Chondrocyte (in vitro differentiated cells): ENCODE measurements around the gene ZNF438. TPM values are rescaled to one million over a fixed set of nuclear protein-coding genes. Genes with fewer than 3 reads are reported as not detected.

Experiments
- DNase-seq: peaks from one replicate; pipeline ENCODE4 v3.0.0; 2021; ENCODE audit warnings: mixed read lengths, low spot score
- H3K27ac Mint-ChIP-seq: one replicate; pipeline ENCODE4 v1.8.0; 2021; ENCODE audit warnings: mild to moderate bottlenecking, moderate library complexity, mixed read lengths; ENCODE audit not compliant: unreplicated experiment
- H3K27me3 Mint-ChIP-seq: 2 replicates; pipeline ENCODE4 v1.8.0; 2021; ENCODE audit warnings: low read depth, mixed read lengths
- H3K36me3 Mint-ChIP-seq: 2 replicates; pipeline ENCODE4 v1.8.0; 2021; ENCODE audit warnings: low read depth, mixed read lengths
- H3K4me1 Mint-ChIP-seq: 2 replicates; pipeline ENCODE4 v1.8.0; 2021; ENCODE audit warnings: low read depth, mild to moderate bottlenecking, mixed read lengths
- H3K4me3 Mint-ChIP-seq: one replicate; pipeline ENCODE4 v1.8.0; 2021; ENCODE audit warnings: mild to moderate bottlenecking, moderate library complexity, mixed read lengths; ENCODE audit not compliant: unreplicated experiment
- H3K9me3 Mint-ChIP-seq: 2 replicates; pipeline ENCODE4 v1.8.0; 2021; ENCODE audit warnings: low read depth, mixed read lengths
- total RNA-seq: library from RNA; stranded (reverse); gene quantifications from 3 replicates; pipeline ENCODE4 v1.2.1, GENCODE V29; 2021
- TF ChIP-seq, protein P1 (sequence below): fragments of 200-600 bp; sonication (generic); IDR thresholded peaks from 2 replicates; pipeline ENCODE4 v1.5.0; 2021; ENCODE audit warnings: antibody characterized with exemption, mild to moderate bottlenecking, moderate library complexity

ZNF438 gene
- total RNA-seq, 1 donor from 2014 or later: 4.9 TPM

DNA sequence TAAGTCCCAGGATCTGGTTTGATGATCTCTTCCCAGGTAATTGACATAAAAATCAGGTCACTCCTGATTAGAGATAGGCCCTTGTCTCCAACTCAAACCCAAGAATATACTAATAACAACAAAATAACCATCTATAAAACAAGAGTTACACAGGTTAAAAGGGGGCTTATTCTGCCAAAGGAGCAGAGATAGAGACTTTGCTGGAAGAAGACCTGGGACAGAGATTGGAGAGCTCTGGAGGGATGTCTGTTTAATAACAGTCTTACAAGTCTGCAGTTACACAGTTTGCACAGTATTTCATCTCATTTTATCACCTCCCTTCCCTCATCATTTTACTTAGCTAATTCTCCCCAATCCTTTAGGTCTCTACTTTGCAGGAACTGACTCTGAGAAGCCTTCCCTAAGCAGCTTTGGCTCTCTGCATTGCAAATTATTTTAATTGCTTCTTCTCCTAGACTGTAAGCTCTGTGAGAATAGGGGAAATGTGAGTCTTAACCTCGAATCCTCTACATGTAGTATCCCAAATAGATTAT lies 3.7 kb upstream of the ZNF438 start:
- Mint-ChIP-seq H3K9me3 (peaks cover 3% of the 10 kb centered on the region), H3K4me3 (no peak overlapping the region), H3K4me1 (peaks cover 49% of the 10 kb centered on the region), H3K27ac (no peak overlapping the region), H3K27me3 (no peaks in the 10 kb centered on the region), H3K36me3 (no peaks in the 10 kb centered on the region)
- TF ChIP-seq, protein P1, sequence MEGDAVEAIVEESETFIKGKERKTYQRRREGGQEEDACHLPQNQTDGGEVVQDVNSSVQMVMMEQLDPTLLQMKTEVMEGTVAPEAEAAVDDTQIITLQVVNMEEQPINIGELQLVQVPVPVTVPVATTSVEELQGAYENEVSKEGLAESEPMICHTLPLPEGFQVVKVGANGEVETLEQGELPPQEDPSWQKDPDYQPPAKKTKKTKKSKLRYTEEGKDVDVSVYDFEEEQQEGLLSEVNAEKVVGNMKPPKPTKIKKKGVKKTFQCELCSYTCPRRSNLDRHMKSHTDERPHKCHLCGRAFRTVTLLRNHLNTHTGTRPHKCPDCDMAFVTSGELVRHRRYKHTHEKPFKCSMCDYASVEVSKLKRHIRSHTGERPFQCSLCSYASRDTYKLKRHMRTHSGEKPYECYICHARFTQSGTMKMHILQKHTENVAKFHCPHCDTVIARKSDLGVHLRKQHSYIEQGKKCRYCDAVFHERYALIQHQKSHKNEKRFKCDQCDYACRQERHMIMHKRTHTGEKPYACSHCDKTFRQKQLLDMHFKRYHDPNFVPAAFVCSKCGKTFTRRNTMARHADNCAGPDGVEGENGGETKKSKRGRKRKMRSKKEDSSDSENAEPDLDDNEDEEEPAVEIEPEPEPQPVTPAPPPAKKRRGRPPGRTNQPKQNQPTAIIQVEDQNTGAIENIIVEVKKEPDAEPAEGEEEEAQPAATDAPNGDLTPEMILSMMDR: no peak
- DNase-seq: no peak

DNA sequence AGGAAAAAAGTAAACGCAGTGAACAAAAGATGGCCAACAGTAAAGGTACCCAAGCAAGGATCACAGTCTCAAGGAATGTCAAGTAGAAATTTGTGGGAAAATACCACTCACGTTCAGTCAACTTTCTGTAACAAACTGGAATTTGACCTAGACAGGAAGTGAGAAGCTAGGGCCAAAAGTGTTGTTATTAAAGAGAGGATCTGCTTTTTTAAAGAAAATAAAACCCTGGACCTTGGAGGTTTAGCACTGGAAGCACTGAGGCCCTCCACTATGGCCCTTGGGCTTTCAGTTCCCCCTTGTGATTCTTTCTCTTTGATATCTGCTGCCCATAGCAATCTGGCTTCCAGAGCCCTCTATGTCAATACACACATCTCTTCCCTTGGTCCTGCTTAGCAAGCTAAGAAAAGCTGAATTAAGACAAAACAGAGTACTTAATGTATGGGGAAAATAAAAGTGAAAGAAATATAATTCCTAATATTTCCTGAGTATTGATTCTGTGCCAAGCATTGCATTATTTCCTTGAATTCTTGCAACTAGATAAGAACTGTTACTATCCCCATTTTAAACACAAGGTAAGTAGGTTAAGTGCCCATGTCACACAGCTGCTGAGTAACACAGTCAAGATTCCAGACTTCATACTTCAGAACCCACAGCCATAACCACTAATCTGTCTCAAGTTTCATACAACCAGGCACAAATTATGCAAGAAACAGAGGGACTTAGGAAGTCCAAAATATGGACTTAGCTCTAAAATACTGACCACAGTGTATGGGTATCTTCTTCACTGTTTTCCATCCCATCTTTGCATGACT lies 2.6 kb upstream of the ZNF438 start:
- Mint-ChIP-seq H3K36me3 (no peaks in the 10 kb centered on the region), H3K4me3 (peak overlapping the region; percentile 29), H3K27ac (peak overlapping the region; percentile 85), H3K9me3 (peaks cover 3% of the 10 kb centered on the region), H3K27me3 (no peaks in the 10 kb centered on the region), H3K4me1 (peaks cover 58% of the 10 kb centered on the region)
- TF ChIP-seq, protein P1: no peak
- no peak for DNase-seq

DNA sequence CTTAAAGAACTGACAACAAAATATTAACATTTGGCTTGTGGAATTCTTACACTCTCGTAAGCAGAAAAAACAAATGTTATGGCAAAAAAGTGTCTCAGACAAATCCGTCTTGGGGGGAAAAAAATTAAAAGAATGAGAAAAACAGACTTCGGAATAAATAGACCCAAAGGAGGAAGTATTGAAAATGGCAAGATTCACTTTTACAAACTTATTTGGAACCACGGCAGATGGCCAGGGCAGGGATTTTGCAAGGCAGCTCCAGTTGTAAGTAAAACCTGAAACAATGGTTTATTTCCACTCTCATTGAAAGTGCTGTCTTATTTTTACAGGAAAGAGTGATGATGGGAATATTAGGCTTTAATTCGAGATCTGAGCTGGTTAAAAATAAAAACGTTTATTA lies 1.5 kb upstream of the ZNF438 start:
- peak overlapping the region; percentile 99 for H3K27ac Mint-ChIP-seq
- H3K4me1 Mint-ChIP-seq: peaks cover 64% of the 10 kb centered on the region
- H3K36me3 Mint-ChIP-seq: no peaks in the 10 kb centered on the region
- peak overlapping the region; percentile 77 for H3K4me3 Mint-ChIP-seq
- no peaks in the 10 kb centered on the region for H3K27me3 Mint-ChIP-seq
- no peak for DNase-seq
- peaks cover 3% of the 10 kb centered on the region for H3K9me3 Mint-ChIP-seq
- TF ChIP-seq, protein P1: no peak

DNA sequence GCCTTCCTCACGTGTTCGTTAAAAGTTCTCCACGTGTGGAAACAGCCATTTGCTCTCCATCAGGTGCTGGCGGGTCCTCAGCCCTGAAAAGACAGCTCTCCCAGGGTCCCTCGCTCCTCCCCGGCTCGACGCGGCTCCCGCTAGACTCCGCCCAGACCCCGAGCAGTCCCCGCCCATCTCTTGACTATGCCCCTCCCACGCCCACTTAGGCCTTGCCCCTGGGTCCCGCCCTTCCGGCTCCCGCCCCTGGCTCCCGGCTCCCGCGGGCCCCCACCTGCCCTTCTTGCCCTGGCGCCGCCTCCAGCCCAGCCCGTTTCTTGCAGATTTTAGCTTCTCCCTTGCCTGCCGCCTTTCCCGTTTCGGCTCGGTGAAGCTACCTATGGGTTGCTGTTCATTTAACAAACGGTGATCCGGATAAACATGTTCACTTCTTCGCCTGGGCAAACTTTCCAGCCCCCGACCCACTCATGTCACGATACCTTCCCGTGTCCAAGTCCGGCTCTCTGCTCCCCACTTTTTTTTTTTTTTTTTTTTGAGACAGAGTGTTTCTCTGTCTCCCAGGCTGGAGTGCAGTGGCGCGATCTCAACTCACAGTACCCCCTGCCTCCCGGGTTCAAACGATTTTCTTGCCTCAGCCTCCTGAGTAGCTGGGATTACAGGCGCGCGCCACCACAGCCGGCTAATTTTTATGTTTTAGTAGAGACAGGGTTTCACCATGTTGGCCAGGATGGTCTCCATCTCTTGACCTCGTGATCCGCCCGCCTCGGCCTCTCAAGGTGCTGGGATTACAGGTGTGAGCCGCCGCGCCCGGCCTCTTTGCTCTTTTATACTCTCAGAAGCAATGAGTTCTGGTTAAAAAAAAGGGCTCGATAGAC lies 830 bp upstream of the ZNF438 start:
- Mint-ChIP-seq H3K9me3 (peaks cover 3% of the 10 kb centered on the region), H3K4me1 (peaks cover 68% of the 10 kb centered on the region)
- peak; percentile 98 for DNase-seq

DNA sequence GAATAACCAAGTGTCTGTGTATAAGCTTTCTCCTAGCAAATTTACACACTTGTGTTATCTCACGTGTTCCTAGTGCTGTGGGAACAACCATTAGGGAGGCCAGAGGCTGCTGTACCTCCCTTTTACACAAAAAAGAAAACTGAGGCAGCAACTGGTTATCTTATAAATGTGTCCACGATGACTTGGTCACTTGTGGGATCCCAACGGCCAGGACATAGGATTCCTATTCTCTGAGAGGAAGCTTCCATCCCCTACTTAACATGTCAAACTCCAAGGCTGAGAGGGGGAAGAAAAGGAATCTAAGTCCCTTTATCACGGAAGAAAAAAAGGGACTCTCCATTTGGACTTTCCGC lies 484 bp downstream of the ZNF438 start:
- Mint-ChIP-seq H3K4me1 (peaks cover 65% of the 10 kb centered on the region), H3K4me3 (peak overlapping the region; percentile 75), H3K27me3 (no peaks in the 10 kb centered on the region), H3K9me3 (peaks cover 3% of the 10 kb centered on the region), H3K27ac (peak overlapping the region; percentile 96), H3K36me3 (no peaks in the 10 kb centered on the region)
- DNase-seq: no peak
- TF ChIP-seq, protein P1: no peak

More for the DNA sequence above, 830 bp upstream of the ZNF438 start:
- TF ChIP-seq, protein P1: no peak
- peak overlapping the region; percentile 77 for H3K4me3 Mint-ChIP-seq
- no peaks in the 10 kb centered on the region for H3K36me3 Mint-ChIP-seq
- peak overlapping the region; percentile 99 for H3K27ac Mint-ChIP-seq
- no peaks in the 10 kb centered on the region for H3K27me3 Mint-ChIP-seq
